GM12878 (cell line): ENCODE data around the gene UBE3B. TPM values are rescaled to one million over a fixed set of nuclear protein-coding genes. Genes with fewer than 3 reads are reported as not detected.
A peak's percentile ranks its signal among the peaks of the same experiment; 100 is the strongest.

ENCODE experiments used
- ATAC-seq: fragments of 200-7000 bp; cut with Tn5 transposase; 3 replicates; pipeline ENCODE4 v1.9.1; 2020; ENCODE audit warnings: mild to moderate bottlenecking, moderate library complexity
- BruUV-seq: library from RNA; stranded (reverse); fragments of 400-500 nt; replicated peaks from 2 replicates; lab custom pipeline; 2021; lab: Mats Ljungman, UMichigan
- CTCF ChIA-PET: fragments of 300-600 bp; sonication (Branson Sonifier 250); formaldehyde crosslinking; extraction: SDS; loops from one replicate; lab custom pipeline; 2021; ENCODE audit warnings: inconsistent platforms; lab: Yijun Ruan, JAX
- POLR2A ChIA-PET: fragments of 350-600 bp; formaldehyde crosslinking; extraction: SDS; loops from one replicate; lab custom pipeline; 2021; ENCODE audit warnings: inconsistent platforms; lab: Charles Lee
- RAD21 ChIA-PET: fragments of 300-600 bp; sonication (Branson Sonifier 250); formaldehyde crosslinking; loops from one replicate; lab custom pipeline; 2023; ENCODE audit warnings: antibody characterized with exemption; ENCODE audit not compliant: unreplicated experiment; lab: Charles Lee
- SMC1A ChIA-PET: fragments of 300-600 bp; sonication (Branson Sonifier 250); formaldehyde crosslinking; loops from one replicate; lab custom pipeline; 2023; ENCODE audit not compliant: unreplicated experiment, uncharacterized antibody; lab: Charles Lee
- DNase-seq: peaks from one replicate; pipeline ENCODE4 v3.0.0-alpha.2; 2011; ENCODE audit warnings: low read depth, low spot score
- FAIRE-seq: peaks from 3 replicates; lab custom pipeline; 2011; peaks lifted over from hg19 to GRCh38; lab: Jason Lieb, UNC
- H2AFZ ChIP-seq: 2 replicates; pipeline ENCODE4 v1.6.0; 2011; ENCODE audit warnings: low read depth, low read length, control low read depth; ENCODE audit not compliant: control insufficient read depth
- H3K27ac ChIP-seq: 2 replicates; pipeline ENCODE4 v1.5.1; 2011; ENCODE audit warnings: control low read depth; ENCODE audit not compliant: control insufficient read depth, insufficient read depth
- H3K27me3 ChIP-seq, 2 experiments: replicated peaks in 1 of 2; 2 replicates each; pipeline versions ENCODE4 v1.6.0 to v1.6.1; 2011; ENCODE audit warnings: low read length in 1 of 2; ENCODE audit not compliant: control insufficient read depth in 2 of 2, insufficient read depth in 2 of 2
- H3K36me3 ChIP-seq, 2 experiments: 2 replicates each; pipeline ENCODE4 v1.5.1; 2011; ENCODE audit warnings: low read length in 1 of 2; ENCODE audit not compliant: control insufficient read depth in 2 of 2, insufficient read depth in 2 of 2
- H3K4me1 ChIP-seq: 2 replicates; pipeline ENCODE4 v1.6.1; 2011; ENCODE audit warnings: mild to moderate bottlenecking, low read length, moderate library complexity, mixed read lengths; ENCODE audit not compliant: control insufficient read depth, insufficient read depth
- H3K4me2 ChIP-seq: 2 replicates; pipeline ENCODE4 v1.6.0; 2011; ENCODE audit warnings: control low read depth; ENCODE audit not compliant: control insufficient read depth, insufficient read depth
- H3K4me3 ChIP-seq: fragments of 200-600 bp; sonication (generic); 2 replicates; pipeline ENCODE4 v1.5.1; 2016
- H3K79me2 ChIP-seq: 2 replicates; pipeline ENCODE4 v1.6.0; 2011; ENCODE audit warnings: low read length; ENCODE audit not compliant: control insufficient read depth, insufficient read depth
- H3K9ac ChIP-seq: 2 replicates; pipeline ENCODE4 v1.8.0; 2011; ENCODE audit warnings: low read length, control low read depth, mixed read lengths; ENCODE audit not compliant: control insufficient read depth, insufficient read depth
- H3K9me3 ChIP-seq: replicated peaks from 3 replicates; pipeline ENCODE4 v1.5.1; 2011; ENCODE audit warnings: mild to moderate bottlenecking, low read length; ENCODE audit not compliant: control insufficient read depth, insufficient read depth
- H4K20me1 ChIP-seq: 2 replicates; pipeline ENCODE4 v1.6.0; 2011; ENCODE audit not compliant: control insufficient read depth, insufficient read depth
- CREB1 ChIP-seq: IDR thresholded peaks from 2 replicates; pipeline ENCODE4 v1.6.1; 2012; ENCODE audit warnings: low read depth, mild to moderate bottlenecking, inconsistent platforms
- DPF2 ChIP-seq: fragments of 450-650 bp; IDR thresholded peaks from 2 replicates; pipeline ENCODE4 v1.6.1; 2017; ENCODE audit warnings: mild to moderate bottlenecking
- JUND ChIP-seq: IDR thresholded peaks from 2 replicates; pipeline ENCODE4 v1.6.1; 2012; ENCODE audit warnings: low read depth, mild to moderate bottlenecking, low read length, improper control_type of control experiment, moderate library complexity
- PAX8 ChIP-seq: fragments of 450-650 bp; IDR thresholded peaks from 2 replicates; pipeline ENCODE4 v1.6.1; 2017; ENCODE audit warnings: mild to moderate bottlenecking, moderate library complexity
- RBBP5 ChIP-seq: fragments of 200-600 bp; sonication (generic); conservative IDR thresholded peaks from 2 replicates; pipeline ENCODE4 v1.6.1; 2016
- SUZ12 ChIP-seq: fragments of 200-600 bp; sonication (generic); IDR thresholded peaks from one replicate; pipeline ENCODE4 v1.6.1; 2018; ENCODE audit warnings: antibody characterized with exemption, mild to moderate bottlenecking; ENCODE audit not compliant: unreplicated experiment
- WGBS: methylation state at CpG from one replicate; pipeline ENCODE4 v1.1.6; 2016; ENCODE audit warnings: low lambda C conversion rate; ENCODE audit not compliant: insufficient replicate concordance, insufficient coverage; ENCODE audit errors: missing lambda C conversion rate; 5-methylcytosine and 5-hydroxymethylcytosine counted together
- in situ Hi-C: fragments of 300-500 bp; cut with MboI; formaldehyde crosslinking; loops from 9 replicates; pipeline ENCODE4 v1.14.3; 2018; ENCODE audit warnings: mixed read lengths
- intact Hi-C: fragments of 100-400 bp; cut with micrococcal nuclease; formaldehyde crosslinking; loops from one replicate; pipeline ENCODE4 v1.14.2; 2022; ENCODE audit not compliant: unreplicated experiment
- polyA plus RNA-seq, 11 experiments: library from polyadenylated mRNA; depleted of rRNA in 4 of 11; unstranded in 6 of 11; stranded (reverse) in 5 of 11; fragments of >200 nt; fragmentation: Nextera tagmentation in 4 of 11; fragmentation: Illumina TruSeq in 1 of 11; extraction: Ambion mirVana in 4 of 11; extraction: Trizol in 1 of 11; gene quantifications; 1 replicate in 1 of 11; 2 replicates in 10 of 11; pipeline versions ENCODE4 v1.2.1 to v1.2.3, GENCODE V29; 2011 to 2016; ENCODE audit warnings: inconsistent platforms in 2 of 11, missing spikeins in 2 of 11, low read depth in 1 of 11
- total RNA-seq, 4 experiments: library from RNA; depleted of rRNA in 3 of 4; stranded (reverse); fragments of >200 nt in 3 of 4; fragmentation: Illumina TruSeq in 1 of 4; extraction: Trizol in 1 of 4; gene quantifications; 2 replicates each; pipeline versions ENCODE4 v1.2.1 to v1.2.3, GENCODE V29; 2013 to 2021
- TF ChIP-seq, protein P1 (sequence below), 3 experiments: IDR thresholded peaks in 2 of 3; conservative IDR thresholded peaks in 1 of 3; 2 replicates each; pipeline ENCODE4 v1.5.1; 2011; ENCODE audit warnings: low read depth in 3 of 3, low read length in 3 of 3, mild to moderate bottlenecking in 3 of 3, control low read depth in 2 of 3, moderate library complexity in 2 of 3, inconsistent platforms in 1 of 3, mixed read lengths in 1 of 3; ENCODE audit not compliant: control insufficient read depth in 2 of 3, insufficient read depth in 1 of 3; ENCODE audit errors: extremely low read depth in 1 of 3
- TF ChIP-seq, protein P2 (sequence below): IDR thresholded peaks from 2 replicates; pipeline ENCODE4 v1.6.1; 2011; ENCODE audit warnings: low read depth, low read length, improper control_type of control experiment, borderline replicate concordance

Gene UBE3B
- total and polyA plus RNA-seq, 10 of the 15 experiments (the other 5 are each of a cell fraction or from before 2014, with no cell fraction given): 7.4 to 25.3 (median 17.1) TPM

DNA sequence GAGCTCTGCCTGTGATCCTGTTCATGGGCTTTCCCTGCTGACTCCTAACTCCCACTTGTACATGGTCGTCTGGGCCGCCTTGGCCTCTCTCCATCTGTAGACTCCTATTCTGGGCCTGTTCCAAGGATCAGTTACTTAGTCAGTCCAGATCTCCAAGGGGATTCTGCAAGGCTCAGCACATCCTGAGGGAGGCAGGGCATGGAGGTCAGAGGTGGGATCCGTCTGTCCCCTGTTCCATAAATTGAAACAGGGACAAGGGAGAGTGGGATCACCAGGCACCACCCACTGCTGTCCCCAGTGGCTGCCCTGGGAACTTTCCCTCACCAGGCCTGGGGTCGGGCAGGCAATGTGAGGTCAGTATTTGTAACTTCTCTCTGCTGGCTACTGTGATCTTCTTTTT, 43.8 kb upstream of the UBE3B start:
- DNase-seq: no peak
- Histone ChIP-seq H3K9me3 (no peaks in the 10 kb centered on the region), H3K4me1 (no peaks in the 10 kb centered on the region; the same call in 1 of the 2 replicates), H3K4me3 (no peak overlapping the region), H3K79me2 (no peaks in the 10 kb centered on the region), H3K27me3 (no peaks in the 10 kb centered on the region), H3K27ac (no peak overlapping the region), H3K36me3 (no peaks in the 10 kb centered on the region), H4K20me1 (no peaks in the 10 kb centered on the region), H3K9ac (no peak overlapping the region), H3K4me2 (no peak overlapping the region), H2AFZ (no peak overlapping the region)
- 73% methylated on average over 4 of the region's 4 CpGs for WGBS
- POLR2A ChIA-PET: no interaction called here
- peak; percentile 69 for ATAC-seq
- in situ Hi-C loops: loop anchor here (5.0 kb wide), 1 partner anchor 344 kb away; no protein-coding TSS in a partner anchor
- RAD21 ChIA-PET: interaction anchor here (0.9 kb wide), 1 partner anchor 340 kb away, joined by 3 read pairs; no protein-coding TSS in a partner anchor
- no peak for FAIRE-seq
- intact Hi-C loops: no loop called here
- SMC1A ChIA-PET: interaction anchor here (1.2 to 1.5 kb wide), 3 partner anchors 41 to 343 kb away, joined by 3 to 4 read pairs (median 4); no protein-coding TSS in a partner anchor
- no TSS peak for BruUV-seq
- CTCF ChIA-PET: interaction anchor here (1.0 to 1.7 kb wide), 13 partner anchors 10 to 342 kb away, joined by 3 to 9 read pairs (median 4); no protein-coding TSS in a partner anchor
- no peak for TF ChIP-seq DPF2
- TF ChIP-seq, protein P1, sequence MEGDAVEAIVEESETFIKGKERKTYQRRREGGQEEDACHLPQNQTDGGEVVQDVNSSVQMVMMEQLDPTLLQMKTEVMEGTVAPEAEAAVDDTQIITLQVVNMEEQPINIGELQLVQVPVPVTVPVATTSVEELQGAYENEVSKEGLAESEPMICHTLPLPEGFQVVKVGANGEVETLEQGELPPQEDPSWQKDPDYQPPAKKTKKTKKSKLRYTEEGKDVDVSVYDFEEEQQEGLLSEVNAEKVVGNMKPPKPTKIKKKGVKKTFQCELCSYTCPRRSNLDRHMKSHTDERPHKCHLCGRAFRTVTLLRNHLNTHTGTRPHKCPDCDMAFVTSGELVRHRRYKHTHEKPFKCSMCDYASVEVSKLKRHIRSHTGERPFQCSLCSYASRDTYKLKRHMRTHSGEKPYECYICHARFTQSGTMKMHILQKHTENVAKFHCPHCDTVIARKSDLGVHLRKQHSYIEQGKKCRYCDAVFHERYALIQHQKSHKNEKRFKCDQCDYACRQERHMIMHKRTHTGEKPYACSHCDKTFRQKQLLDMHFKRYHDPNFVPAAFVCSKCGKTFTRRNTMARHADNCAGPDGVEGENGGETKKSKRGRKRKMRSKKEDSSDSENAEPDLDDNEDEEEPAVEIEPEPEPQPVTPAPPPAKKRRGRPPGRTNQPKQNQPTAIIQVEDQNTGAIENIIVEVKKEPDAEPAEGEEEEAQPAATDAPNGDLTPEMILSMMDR (IDR thresholded peaks at IDR 0.05 in 2 of 3, conservative IDR thresholded peaks at IDR 0.05 in 1 of 3; ENCODE audit: control insufficient read depth in 2 of 3, extremely low read depth in 1 of 3, insufficient read depth in 1 of 3, low read depth in 3 of 3, low read length in 3 of 3): peak in 2 of 3 experiments; percentile 31 to 45; a peak in 4 of 6 replicates
- no peak for TF ChIP-seq CREB1
- TF ChIP-seq, protein P2, sequence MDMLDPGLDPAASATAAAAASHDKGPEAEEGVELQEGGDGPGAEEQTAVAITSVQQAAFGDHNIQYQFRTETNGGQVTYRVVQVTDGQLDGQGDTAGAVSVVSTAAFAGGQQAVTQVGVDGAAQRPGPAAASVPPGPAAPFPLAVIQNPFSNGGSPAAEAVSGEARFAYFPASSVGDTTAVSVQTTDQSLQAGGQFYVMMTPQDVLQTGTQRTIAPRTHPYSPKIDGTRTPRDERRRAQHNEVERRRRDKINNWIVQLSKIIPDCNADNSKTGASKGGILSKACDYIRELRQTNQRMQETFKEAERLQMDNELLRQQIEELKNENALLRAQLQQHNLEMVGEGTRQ: no peak
- no peak for TF ChIP-seq RBBP5
- no peak for TF ChIP-seq PAX8
- TF ChIP-seq SUZ12: no peak
- TF ChIP-seq JUND: no peak
